GM12874 (cell line): ENCODE measurements around the gene BANF1.

ENCODE experiments used
- TF ChIP-seq, protein P1 (sequence below): IDR thresholded peaks from 2 replicates; pipeline ENCODE4 v1.5.1; 2011; ENCODE audit warnings: low read depth, mild to moderate bottlenecking, control low read depth, low read length, moderate library complexity; ENCODE audit not compliant: insufficient read depth

Gene BANF1

DNA sequence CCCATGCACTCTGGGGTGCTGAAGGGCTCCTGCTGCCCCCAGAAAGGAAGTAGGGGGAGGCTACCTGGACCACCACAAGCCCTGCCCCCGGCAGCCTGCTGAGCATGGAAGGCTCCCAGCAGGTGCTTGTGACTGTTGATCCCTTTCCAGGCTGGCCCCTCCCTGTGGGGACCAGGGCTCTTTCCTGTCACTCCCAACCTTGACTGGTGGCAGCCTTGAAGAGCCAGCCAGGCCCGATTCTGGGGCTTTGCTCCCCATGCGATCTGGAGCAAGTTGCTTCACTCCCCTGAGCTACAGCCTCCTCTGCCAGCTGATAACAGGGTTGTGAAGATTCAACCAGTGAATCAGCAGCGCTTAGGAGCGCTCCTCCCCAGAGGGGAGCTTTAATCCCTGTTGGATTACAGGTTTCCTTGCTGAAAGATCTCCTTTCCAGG is 4.9 kb downstream of the BANF1 start:
- TF ChIP-seq, protein P1, sequence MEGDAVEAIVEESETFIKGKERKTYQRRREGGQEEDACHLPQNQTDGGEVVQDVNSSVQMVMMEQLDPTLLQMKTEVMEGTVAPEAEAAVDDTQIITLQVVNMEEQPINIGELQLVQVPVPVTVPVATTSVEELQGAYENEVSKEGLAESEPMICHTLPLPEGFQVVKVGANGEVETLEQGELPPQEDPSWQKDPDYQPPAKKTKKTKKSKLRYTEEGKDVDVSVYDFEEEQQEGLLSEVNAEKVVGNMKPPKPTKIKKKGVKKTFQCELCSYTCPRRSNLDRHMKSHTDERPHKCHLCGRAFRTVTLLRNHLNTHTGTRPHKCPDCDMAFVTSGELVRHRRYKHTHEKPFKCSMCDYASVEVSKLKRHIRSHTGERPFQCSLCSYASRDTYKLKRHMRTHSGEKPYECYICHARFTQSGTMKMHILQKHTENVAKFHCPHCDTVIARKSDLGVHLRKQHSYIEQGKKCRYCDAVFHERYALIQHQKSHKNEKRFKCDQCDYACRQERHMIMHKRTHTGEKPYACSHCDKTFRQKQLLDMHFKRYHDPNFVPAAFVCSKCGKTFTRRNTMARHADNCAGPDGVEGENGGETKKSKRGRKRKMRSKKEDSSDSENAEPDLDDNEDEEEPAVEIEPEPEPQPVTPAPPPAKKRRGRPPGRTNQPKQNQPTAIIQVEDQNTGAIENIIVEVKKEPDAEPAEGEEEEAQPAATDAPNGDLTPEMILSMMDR = no peak

DNA sequence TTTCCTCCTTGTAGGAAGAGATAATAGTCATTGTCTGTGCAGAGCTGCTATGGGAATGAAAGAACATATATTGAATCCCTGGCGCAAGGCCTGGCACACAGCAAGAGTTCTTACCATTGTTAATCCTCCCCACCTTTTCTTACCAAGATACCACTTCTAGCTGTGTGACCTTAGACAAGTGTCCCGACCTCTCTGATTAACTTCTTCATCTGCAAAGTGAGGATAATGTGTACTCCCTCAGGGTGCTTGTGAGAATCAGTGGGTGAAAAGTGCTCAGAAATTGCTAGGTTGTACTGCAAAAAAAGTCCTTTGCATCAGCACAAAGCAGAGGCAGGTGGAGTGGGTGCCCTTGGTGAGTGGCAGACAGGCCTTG is 5.8 kb downstream of the BANF1 start:
- TF ChIP-seq, protein P1 = no peak

DNA sequence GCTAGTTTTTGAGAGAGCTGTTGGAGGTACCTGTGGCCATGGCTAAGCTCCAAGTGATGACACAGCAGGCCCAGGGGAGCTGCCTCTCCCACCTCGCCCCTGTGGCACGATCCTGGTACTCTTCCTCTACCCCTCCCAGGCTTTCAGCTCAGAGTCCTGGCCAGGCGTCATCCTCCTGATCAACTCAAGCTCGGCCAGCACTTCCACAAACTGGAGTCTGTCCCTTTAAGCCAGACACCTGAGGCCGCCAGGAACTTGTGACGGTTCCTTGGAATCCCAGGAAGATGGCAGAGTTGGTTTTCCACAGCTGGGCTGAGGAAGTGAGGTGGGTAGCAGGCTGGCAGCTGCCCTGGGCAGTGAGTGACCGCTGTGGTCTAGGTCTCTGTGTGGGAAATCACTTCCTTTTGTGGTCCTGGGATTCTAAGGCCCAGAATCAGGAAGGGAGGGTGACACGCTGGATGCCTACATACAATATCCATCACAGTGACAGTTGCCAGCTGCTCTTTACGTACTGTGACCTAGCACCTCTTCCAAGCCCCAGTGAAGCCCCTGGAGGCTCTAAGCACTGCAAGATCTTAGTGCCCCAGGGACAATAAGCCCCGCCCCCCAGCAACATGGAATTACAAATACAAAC is 6.3 kb downstream of the BANF1 start:
- TF ChIP-seq, protein P1 = no peak

DNA sequence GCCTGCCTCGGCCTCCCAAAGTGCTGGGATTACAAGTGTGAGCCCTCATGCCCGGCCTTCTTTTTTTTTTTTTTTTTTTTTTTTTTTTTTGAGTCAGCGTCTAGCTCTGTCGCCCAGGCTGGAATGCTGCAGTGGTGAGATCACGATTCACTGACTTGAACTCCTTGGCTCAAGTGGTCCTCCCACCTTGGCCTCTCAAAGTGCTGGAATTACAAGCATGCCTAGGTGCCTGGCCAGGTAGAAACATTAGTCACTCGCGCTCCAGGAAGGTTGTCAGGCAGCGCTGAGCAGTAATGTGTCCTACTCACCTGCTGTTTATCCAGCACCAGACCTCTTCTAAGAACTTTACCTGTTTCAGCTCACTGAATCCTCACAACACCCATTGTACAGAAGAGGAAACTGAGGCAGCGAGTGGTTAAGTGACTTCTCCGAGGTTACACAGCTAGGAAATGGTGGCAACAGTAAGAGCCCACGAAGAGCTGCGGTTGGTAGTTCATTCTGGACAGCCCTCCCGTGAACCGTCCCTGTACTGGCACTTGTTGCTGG is 9.0 kb downstream of the BANF1 start:
- TF ChIP-seq, protein P1 = no peak

DNA sequence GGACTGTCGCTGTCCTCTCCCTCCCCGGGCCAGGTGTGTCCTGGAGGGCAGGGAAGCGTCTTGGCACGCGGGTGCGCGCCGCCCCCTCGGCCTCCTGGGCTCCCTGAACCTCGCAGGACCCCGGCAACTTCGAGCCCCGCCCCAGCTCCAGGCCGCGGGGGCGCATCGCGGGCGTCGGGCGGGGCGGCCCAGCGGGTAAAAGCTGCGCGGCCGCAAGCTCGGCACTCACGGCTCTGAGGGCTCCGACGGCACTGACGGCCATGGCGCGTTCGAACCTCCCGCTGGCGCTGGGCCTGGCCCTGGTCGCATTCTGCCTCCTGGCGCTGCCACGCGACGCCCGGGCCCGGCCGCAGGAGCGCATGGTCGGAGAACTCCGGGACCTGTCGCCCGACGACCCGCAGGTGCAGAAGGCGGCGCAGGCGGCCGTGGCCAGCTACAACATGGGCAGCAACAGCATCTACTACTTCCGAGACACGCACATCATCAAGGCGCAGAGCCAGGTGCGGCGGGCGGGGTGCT is 9.5 kb downstream of the BANF1 start, which contains the start of gene CST6:
Gene CST6, plus strand, starts transcription at position 224 of the 519 bp plus-strand sequence. Its CDS starts 37 bp downstream, at position 261.
- TF ChIP-seq, protein P1 = no peak

DNA sequence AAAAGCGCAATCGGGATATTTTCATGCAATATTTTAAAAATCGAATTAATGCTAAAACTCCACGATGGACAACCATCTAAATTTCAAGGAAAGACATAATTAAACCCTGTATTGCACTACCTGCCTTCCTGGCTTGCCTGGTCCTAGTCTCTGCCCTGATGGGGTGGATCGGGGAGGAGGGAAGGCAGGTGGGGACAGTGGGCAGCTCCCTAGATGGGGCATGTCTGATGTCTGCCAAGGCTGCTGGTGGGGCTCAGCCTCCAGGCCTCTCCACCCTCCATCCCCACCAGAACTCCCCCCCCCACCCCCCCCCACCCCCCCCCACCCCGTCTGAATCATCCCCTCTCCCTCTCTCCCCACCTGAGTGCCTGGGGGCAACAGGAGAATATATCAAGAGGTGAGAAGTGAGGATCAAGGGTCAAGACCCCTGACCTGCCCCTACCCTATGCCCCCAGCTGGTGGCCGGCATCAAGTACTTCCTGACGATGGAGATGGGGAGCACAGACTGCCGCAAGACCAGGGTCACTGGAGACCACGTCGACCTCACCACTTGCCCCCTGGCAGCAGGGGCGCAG is 10.2 kb downstream of the BANF1 start:
- TF ChIP-seq, protein P1 = no peak

DNA sequence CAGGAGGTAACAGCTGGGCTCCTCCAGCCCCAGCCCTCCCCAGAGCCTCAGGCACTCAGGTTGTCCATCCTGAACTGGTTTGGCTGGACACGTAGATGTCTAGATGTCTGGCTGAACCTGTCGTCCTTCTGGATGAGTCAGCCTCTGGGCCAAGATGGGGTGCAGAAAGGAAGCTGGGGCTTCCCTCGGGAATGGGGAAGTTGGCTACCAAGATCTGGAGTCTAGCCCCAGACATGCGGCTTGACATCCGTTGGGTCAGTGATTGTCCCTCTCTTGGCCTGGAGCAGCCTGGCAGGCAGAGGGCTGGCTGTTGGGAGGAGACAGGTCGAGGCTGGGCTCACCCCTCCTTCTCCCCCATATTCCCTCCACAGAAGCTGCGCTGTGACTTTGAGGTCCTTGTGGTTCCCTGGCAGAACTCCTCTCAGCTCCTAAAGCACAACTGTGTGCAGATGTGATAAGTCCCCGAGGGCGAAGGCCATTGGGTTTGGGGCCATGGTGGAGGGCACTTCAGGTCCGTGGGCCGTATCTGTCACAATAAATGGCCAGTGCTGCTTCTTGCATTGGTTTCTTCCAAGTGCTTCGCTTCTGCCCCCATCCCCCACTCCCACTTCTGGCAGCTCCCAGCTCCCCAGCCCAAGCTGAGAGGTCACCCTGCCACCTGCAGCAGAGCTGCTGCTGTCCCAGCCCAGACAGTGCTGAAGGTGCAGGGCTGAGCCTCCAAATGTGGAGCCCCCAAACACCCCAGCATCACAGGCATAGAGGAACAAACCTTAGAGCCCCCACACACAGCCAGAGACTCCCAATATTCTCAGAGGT is 10.9 kb downstream of the BANF1 start:
- TF ChIP-seq, protein P1 = no peak
